ENCODE results near the gene AK8. TPM values are rescaled to one million over a fixed set of nuclear protein-coding genes. Genes with fewer than 3 reads are reported as not detected.

AK8 gene
- total RNA-seq, 1 experiment from 2014 or later = 0.88 TPM

DNA sequence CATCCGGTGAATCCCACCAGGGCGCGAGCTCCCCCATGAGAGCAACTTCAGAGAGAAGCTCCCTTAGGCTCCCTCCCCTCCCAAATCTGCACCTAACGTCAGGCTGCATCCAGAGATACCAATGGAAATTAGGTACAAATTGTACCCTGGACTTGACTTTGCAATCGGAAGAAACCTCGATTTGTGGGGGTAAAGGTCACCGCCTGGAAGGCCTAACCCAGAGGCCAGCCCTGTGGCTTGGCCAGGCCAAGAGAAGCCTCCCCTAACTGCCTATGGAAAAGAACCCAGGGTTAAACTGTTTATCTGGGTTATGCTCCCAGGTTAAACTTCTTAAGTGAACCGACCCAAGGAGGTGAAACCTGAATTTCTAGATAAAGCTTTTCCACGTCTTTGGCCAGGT, 127.4 kb downstream of the AK8 start:
- Histone ChIP-seq H3K36me3 (ENCODE audit: control insufficient read depth, insufficient read depth, low read length) (no peaks in the 10 kb centered on the region), H3K4me3 (ENCODE audit: low read depth, low read length) (no peak overlapping the region), H3K4me1 (no peaks in the 10 kb centered on the region; the same call in 1 of the 2 replicates), H3K9me3 (no peaks in the 10 kb centered on the region), H3K27me3 (replicated peaks; ENCODE audit: control insufficient read depth, insufficient read depth, low read length) (no peaks in the 10 kb centered on the region)
- H3K27me3 Mint-ChIP-seq (ENCODE audit: insufficient read depth, unreplicated experiment) = no peaks in the 10 kb centered on the region
- DNase-seq = peak in 1 of 2 experiments; percentile 24
- H3K36me3 Mint-ChIP-seq (ENCODE audit: insufficient read depth, unreplicated experiment) = no peaks in the 10 kb centered on the region
- CTCF ChIA-PET = interaction anchor here (0.6 kb wide), 1 partner anchor 80 kb away, joined by 3 read pairs; no protein-coding TSS in a partner anchor
- BruUV-seq (replicated peaks) = no TSS peak
- H3K9me3 Mint-ChIP-seq (ENCODE audit: unreplicated experiment) = no peaks in the 10 kb centered on the region
- no peak overlapping the region for H3K4me3 Mint-ChIP-seq (ENCODE audit: unreplicated experiment)
- POLR2A ChIA-PET = no interaction called here
- TF ChIP-seq, protein P1, sequence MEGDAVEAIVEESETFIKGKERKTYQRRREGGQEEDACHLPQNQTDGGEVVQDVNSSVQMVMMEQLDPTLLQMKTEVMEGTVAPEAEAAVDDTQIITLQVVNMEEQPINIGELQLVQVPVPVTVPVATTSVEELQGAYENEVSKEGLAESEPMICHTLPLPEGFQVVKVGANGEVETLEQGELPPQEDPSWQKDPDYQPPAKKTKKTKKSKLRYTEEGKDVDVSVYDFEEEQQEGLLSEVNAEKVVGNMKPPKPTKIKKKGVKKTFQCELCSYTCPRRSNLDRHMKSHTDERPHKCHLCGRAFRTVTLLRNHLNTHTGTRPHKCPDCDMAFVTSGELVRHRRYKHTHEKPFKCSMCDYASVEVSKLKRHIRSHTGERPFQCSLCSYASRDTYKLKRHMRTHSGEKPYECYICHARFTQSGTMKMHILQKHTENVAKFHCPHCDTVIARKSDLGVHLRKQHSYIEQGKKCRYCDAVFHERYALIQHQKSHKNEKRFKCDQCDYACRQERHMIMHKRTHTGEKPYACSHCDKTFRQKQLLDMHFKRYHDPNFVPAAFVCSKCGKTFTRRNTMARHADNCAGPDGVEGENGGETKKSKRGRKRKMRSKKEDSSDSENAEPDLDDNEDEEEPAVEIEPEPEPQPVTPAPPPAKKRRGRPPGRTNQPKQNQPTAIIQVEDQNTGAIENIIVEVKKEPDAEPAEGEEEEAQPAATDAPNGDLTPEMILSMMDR (IDR thresholded peaks at IDR 0.05; ENCODE audit: insufficient read depth in 1 of 2, low read depth in 1 of 2, low read length in 1 of 2, severe bottlenecking in 1 of 2, unreplicated experiment in 1 of 2) = no peak
- intact Hi-C loops (cut with micrococcal nuclease; ENCODE audit: unreplicated experiment) = no loop called here
- no peak overlapping the region for H3K27ac Mint-ChIP-seq (ENCODE audit: unreplicated experiment)
- H3K4me1 Mint-ChIP-seq (ENCODE audit: low read depth, unreplicated experiment) = peaks cover 14% of the 10 kb centered on the region

DNA sequence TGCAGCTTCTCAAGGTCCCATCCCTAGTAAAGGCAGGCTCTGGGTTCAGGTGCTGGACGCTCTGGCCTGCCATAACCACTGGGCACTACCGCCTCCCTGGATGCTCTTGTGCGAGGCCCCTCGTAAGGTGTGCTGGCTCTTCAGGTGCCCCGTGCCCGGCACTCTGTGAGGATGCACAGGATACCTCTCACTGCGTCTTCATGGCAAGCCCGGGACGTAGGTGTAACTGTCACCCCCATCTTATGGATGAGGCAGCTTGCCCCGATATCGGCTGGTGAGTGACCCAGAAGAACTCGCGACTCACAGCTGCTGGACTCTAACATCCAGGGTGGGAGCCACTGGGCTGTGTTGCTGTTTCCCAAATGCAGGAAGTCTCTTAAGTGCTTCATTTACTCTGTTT, 128.8 kb downstream of the AK8 start:
- H3K4me3 Mint-ChIP-seq (ENCODE audit: unreplicated experiment) = no peak overlapping the region
- no peaks in the 10 kb centered on the region; the same call in 1 of the 2 replicates for H3K4me1 ChIP-seq
- DNase-seq = peak in 1 of 2 experiments; percentile 19
- no peaks in the 10 kb centered on the region for H3K27me3 ChIP-seq (replicated peaks; ENCODE audit: control insufficient read depth, insufficient read depth, low read length)
- H3K36me3 ChIP-seq (ENCODE audit: control insufficient read depth, insufficient read depth, low read length) = no peaks in the 10 kb centered on the region
- intact Hi-C loops (cut with micrococcal nuclease; ENCODE audit: unreplicated experiment) = no loop called here
- no peaks in the 10 kb centered on the region for H3K36me3 Mint-ChIP-seq (ENCODE audit: insufficient read depth, unreplicated experiment)
- ChIA-PET CTCF (no interaction called here), POLR2A (no interaction called here)
- no peak overlapping the region for H3K27ac Mint-ChIP-seq (ENCODE audit: unreplicated experiment)
- no peak overlapping the region for H3K4me3 ChIP-seq (ENCODE audit: low read depth, low read length)
- no TSS peak for BruUV-seq (replicated peaks)
- no peaks in the 10 kb centered on the region for H3K27me3 Mint-ChIP-seq (ENCODE audit: insufficient read depth, unreplicated experiment)
- TF ChIP-seq, protein P1 (IDR thresholded peaks at IDR 0.05; ENCODE audit: insufficient read depth in 1 of 2, low read depth in 1 of 2, low read length in 1 of 2, severe bottlenecking in 1 of 2, unreplicated experiment in 1 of 2) = no peak
- peaks cover 14% of the 10 kb centered on the region for H3K4me1 Mint-ChIP-seq (ENCODE audit: low read depth, unreplicated experiment)
- H3K9me3 ChIP-seq = no peaks in the 10 kb centered on the region
- no peaks in the 10 kb centered on the region for H3K9me3 Mint-ChIP-seq (ENCODE audit: unreplicated experiment)

DNA sequence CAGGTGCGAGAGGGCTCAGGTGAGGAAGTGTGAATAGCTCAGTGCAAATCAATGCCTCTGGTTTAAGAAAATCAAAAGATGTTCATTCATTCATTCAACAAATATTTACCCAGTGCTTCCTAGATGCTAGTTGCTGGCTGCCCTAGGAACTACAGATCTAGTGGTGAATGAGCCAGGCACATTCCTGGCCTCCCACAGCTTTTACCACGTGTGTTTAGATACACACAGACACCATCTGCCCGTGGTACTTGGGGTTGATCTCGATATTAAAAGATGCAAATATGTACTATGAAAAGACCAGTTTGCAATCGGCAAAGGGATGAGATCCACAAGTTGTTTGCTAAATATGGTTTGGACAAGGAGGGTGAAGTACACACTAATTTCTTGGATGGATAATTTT, 129.6 kb downstream of the AK8 start:
- H3K9me3 ChIP-seq = no peaks in the 10 kb centered on the region
- intact Hi-C loops (cut with micrococcal nuclease; ENCODE audit: unreplicated experiment) = no loop called here
- ChIA-PET CTCF (no interaction called here), POLR2A (no interaction called here)
- no peak for DNase-seq
- H3K27me3 Mint-ChIP-seq (ENCODE audit: insufficient read depth, unreplicated experiment) = no peaks in the 10 kb centered on the region
- no peak overlapping the region for H3K4me3 Mint-ChIP-seq (ENCODE audit: unreplicated experiment)
- no TSS peak for BruUV-seq (replicated peaks)
- TF ChIP-seq, protein P1 (IDR thresholded peaks at IDR 0.05; ENCODE audit: insufficient read depth in 1 of 2, low read depth in 1 of 2, low read length in 1 of 2, severe bottlenecking in 1 of 2, unreplicated experiment in 1 of 2) = no peak
- no peaks in the 10 kb centered on the region for H3K36me3 Mint-ChIP-seq (ENCODE audit: insufficient read depth, unreplicated experiment)
- H3K27me3 ChIP-seq (replicated peaks; ENCODE audit: control insufficient read depth, insufficient read depth, low read length) = no peaks in the 10 kb centered on the region
- H3K4me1 ChIP-seq = no peaks in the 10 kb centered on the region; the same call in 1 of the 2 replicates
- peaks cover 14% of the 10 kb centered on the region for H3K4me1 Mint-ChIP-seq (ENCODE audit: low read depth, unreplicated experiment)
- no peaks in the 10 kb centered on the region for H3K36me3 ChIP-seq (ENCODE audit: control insufficient read depth, insufficient read depth, low read length)
- no peak overlapping the region for H3K27ac Mint-ChIP-seq (ENCODE audit: unreplicated experiment)
- no peaks in the 10 kb centered on the region for H3K9me3 Mint-ChIP-seq (ENCODE audit: unreplicated experiment)
- H3K4me3 ChIP-seq (ENCODE audit: low read depth, low read length) = no peak overlapping the region

Measured in Caco-2 (cell line).